Measurements from ENCODE around the gene ARFGEF2. TPM values are rescaled to one million over a fixed set of nuclear protein-coding genes. Genes with fewer than 3 reads are reported as not detected.

ARFGEF2 gene
- total and polyA plus RNA-seq, 2 experiments from 2014 or later = 8.5 to 20.6 TPM

DNA sequence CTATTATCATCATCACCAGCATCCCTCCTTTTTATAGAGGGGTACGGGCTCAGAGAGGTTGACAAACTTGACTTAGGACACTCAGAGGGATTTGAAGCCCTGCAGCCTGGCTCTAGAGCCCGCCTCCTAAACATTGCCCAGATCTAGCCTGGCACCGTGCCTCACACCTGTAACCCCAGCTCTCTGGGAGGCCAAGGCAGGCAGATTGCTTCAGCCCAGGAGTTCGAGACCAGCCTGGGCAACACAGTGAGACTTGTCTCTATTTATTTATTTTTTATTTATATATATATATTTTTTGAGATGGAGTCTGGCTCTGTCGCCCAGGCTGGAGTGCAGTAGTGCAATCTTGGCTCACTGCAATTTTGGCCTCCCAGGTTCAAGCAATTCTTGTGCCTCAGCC is 118.3 kb downstream of the ARFGEF2 start:
- Histone ChIP-seq H3K9me3 (ENCODE audit: low read depth) (no peaks in the 10 kb centered on the region), H3K4me1 (ENCODE audit: low read depth) (no peaks in the 10 kb centered on the region)

DNA sequence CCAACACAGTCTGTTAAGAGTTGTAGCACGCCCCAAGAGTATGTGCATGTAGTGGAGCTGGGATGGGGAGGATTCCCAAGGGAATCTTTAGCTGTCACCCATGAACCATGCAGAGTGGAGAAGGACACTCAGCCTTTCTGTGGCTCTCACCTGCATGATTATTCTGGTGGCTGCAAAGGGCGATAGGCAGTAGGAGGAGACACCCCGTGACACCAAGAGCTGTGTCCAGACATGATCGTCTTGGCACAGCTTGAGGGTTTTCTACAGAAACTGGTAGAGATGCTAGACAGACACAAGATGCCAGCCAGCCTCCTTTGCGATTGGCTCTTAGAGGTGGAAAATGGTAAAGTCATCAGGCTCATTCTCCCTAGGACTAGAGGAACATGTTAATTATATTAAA is 121.5 kb downstream of the ARFGEF2 start:
- TF ChIP-seq, protein P1, sequence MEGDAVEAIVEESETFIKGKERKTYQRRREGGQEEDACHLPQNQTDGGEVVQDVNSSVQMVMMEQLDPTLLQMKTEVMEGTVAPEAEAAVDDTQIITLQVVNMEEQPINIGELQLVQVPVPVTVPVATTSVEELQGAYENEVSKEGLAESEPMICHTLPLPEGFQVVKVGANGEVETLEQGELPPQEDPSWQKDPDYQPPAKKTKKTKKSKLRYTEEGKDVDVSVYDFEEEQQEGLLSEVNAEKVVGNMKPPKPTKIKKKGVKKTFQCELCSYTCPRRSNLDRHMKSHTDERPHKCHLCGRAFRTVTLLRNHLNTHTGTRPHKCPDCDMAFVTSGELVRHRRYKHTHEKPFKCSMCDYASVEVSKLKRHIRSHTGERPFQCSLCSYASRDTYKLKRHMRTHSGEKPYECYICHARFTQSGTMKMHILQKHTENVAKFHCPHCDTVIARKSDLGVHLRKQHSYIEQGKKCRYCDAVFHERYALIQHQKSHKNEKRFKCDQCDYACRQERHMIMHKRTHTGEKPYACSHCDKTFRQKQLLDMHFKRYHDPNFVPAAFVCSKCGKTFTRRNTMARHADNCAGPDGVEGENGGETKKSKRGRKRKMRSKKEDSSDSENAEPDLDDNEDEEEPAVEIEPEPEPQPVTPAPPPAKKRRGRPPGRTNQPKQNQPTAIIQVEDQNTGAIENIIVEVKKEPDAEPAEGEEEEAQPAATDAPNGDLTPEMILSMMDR (IDR thresholded peaks at IDR 0.05; ENCODE audit: low read depth, low read length) = no peak
- Histone ChIP-seq H3K9me3 (ENCODE audit: low read depth) (no peaks in the 10 kb centered on the region), H3K27me3 (no peaks in the 10 kb centered on the region), H3K4me3 (no peak overlapping the region), H3K27ac (no peak overlapping the region), H3K4me1 (ENCODE audit: low read depth) (no peaks in the 10 kb centered on the region), H3K36me3 (no peaks in the 10 kb centered on the region)
- DNase-seq (ENCODE audit: low read depth in 1 of 2, low spot score in 1 of 2) = no peak

More for the DNA sequence above, 118.3 kb downstream of the ARFGEF2 start:
- no peaks in the 10 kb centered on the region for H3K27me3 ChIP-seq
- DNase-seq (ENCODE audit: low read depth in 1 of 2, low spot score in 1 of 2) = no peak
- H3K27ac ChIP-seq = no peak overlapping the region
- H3K4me3 ChIP-seq = no peak overlapping the region
- TF ChIP-seq, protein P1 (IDR thresholded peaks at IDR 0.05; ENCODE audit: low read depth, low read length) = no peak
- H3K36me3 ChIP-seq = no peaks in the 10 kb centered on the region

DNA sequence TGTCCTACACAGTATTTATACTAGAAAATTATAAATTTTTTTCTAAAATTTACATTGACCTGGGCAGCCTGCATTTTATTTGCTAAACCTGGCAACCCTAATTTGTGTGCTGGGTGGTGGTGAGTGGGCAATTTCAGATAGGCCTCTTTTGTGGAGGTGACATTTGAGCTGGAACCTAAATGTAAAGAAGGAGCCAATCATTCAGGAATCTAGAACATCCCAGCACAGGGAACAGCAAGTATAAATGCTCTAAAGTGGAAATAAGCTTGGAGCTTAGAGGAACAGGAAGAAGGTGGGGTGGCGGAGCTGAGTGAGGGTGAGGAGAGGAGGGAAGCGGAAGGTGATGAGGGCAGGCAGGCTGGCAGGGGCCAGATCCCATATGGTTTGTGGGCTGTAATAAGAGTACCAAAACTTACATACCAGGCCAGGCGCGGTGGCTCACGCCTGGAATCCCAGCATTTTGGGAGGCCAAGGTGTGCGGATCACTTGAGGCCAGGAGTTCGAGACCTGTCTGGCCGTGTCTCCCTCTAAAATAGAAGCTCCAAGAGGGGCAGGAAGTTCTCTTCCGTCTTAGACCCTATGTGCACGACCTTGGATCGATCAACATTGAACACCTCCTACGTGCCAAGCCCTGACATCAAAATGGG is 124.1 kb downstream of the ARFGEF2 start:
- H3K4me3 ChIP-seq = peak overlapping the region; percentile 95
- peak overlapping the region; percentile 59 for H3K27ac ChIP-seq
- no peaks in the 10 kb centered on the region for H3K9me3 ChIP-seq (ENCODE audit: low read depth)
- no peaks in the 10 kb centered on the region for H3K27me3 ChIP-seq
- no peaks in the 10 kb centered on the region for H3K4me1 ChIP-seq (ENCODE audit: low read depth)
- DNase-seq (ENCODE audit: low read depth in 1 of 2, low spot score in 1 of 2) = peak; percentile 1 to 15
- TF ChIP-seq, protein P1 (IDR thresholded peaks at IDR 0.05; ENCODE audit: low read depth, low read length) = no peak
- no peaks in the 10 kb centered on the region for H3K36me3 ChIP-seq

DNA sequence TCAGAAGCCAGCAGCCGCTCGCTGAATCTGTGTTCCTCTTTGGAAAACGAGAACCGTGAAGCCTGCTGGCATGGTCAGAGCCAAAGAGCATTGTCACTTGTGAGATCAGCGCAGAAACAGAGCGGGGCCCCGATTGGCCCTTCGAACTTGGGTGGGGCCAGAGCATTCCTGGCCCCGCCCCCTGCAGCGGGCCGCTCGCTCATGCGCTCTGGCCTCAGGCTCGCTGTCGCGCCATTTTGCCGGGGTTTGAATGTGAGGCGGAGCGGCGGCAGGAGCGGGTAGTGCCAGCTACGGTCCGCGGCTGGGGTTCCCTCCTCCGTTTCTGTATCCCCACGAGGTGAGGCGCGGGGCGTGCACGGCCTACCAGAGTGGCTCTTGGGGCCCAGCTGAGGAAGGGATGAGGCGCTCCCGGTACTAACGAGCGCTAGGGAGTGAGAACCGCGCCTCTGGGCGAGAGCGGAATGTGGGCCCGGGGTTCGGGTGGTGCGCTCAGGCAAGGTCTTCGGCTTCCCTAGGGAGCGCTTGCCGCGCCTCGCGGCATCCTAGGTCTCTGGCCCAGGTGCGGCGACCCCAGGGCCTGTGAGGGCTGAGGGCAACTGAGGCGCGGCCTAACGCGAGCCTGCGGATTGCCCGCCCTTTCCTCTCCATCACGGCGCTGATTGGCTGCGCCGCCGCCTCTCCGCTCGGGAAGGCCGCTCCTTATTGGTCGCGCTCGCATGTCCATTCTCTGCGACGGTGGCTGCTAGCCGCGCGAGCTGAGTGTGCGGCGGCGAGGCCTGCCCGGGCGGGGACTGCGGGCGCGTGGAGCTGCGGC is 124.8 kb downstream of the ARFGEF2 start, which contains the start of gene CSE1L:
TSS of gene CSE1L (plus strand) at position 226 of the 814 bp plus-strand sequence. CDS start 12,152 bp downstream, outside the sequence.
- H3K4me1 ChIP-seq (ENCODE audit: low read depth) = no peaks in the 10 kb centered on the region
- no peaks in the 10 kb centered on the region for H3K9me3 ChIP-seq (ENCODE audit: low read depth)
- peak within 1 kb of the TSS; percentile 95 for H3K4me3 ChIP-seq
- H3K27me3 ChIP-seq = no peaks in the 10 kb centered on the region
- peak; percentile 96 to 97 for DNase-seq (ENCODE audit: low read depth in 1 of 2, low spot score in 1 of 2)
- no peaks in the 10 kb centered on the region for H3K36me3 ChIP-seq
- peak within 1 kb of the TSS; percentile 86 for H3K27ac ChIP-seq
- TF ChIP-seq, protein P1 (IDR thresholded peaks at IDR 0.05; ENCODE audit: low read depth, low read length) = no peak

DNA sequence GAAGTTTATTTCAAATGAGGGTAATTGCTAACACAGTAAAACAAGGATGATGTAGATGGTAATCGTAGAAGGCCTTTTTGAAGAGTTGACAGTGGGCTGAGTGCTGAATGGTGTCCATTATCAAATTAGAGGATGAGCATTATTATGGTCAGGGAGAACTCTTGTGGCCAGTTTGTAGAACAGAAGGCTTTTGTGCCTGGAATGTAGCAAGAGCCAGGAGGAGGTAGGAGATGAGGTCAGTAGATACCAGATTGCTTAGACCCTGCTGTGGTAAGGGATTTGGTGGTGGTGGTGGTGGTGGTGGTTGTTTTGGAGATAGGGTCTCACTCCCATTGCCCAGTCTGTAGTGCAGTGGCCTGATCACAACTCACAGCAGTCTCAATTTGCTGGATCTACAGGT is 130.8 kb downstream of the ARFGEF2 start:
- Histone ChIP-seq H3K9me3 (ENCODE audit: low read depth) (no peaks in the 10 kb centered on the region), H3K4me3 (no peak overlapping the region), H3K4me1 (ENCODE audit: low read depth) (no peaks in the 10 kb centered on the region), H3K27ac (no peak overlapping the region), H3K27me3 (no peaks in the 10 kb centered on the region), H3K36me3 (no peaks in the 10 kb centered on the region)
- TF ChIP-seq, protein P1 (IDR thresholded peaks at IDR 0.05; ENCODE audit: low read depth, low read length) = no peak
- DNase-seq (ENCODE audit: low read depth in 1 of 2, low spot score in 1 of 2) = no peak
